Measurements from ENCODE around the gene EFEMP2.

- TF ChIP-seq EZH2phosphoT487 (IDR thresholded peaks at IDR 0.05) (no peak), CTCF (IDR thresholded peaks at IDR 0.05) (no peak), EZH2 (IDR thresholded peaks at IDR 0.05) (no peak)
These were observed 2.8 kb downstream of the EFEMP2 start for GRCh38 chr11:65869643-65870306.

Measured in neural progenitor cell (in vitro differentiated cells).